ENCODE results near the gene MCM5.

GRCh38 chr22:35354068-35354467 is 45.9 kb upstream of the MCM5 start:
- no peak for TF ChIP-seq CTCF (IDR thresholded peaks at IDR 0.05)
- TF ChIP-seq POLR2A (IDR thresholded peaks at IDR 0.05) = no peak
